Tibial nerve (tissue), 3 donors: ENCODE data around the gene HNRNPF.

Source experiments
- CTCF ChIP-seq, 5 experiments: fragments of 200-600 bp in 3 of 5; fragments of 450-650 bp in 2 of 5; sonication (generic) in 3 of 5; IDR thresholded peaks; one replicate each; pipeline ENCODE4 v1.5.1; 2016 to 2019; ENCODE audit warnings: antibody characterized with exemption in 5 of 5, mild to moderate bottlenecking in 3 of 5, moderate library complexity in 2 of 5
- POLR2A ChIP-seq, 2 donors: fragments of 450-650 bp; IDR thresholded peaks; one replicate each; pipeline ENCODE4 v1.6.1; 2017; ENCODE audit warnings: antibody characterized with exemption in 2 of 2, mild to moderate bottlenecking in 2 of 2, moderate library complexity in 2 of 2

GRCh38 chr10:43384252-43385221, 24.4 kb downstream of the HNRNPF start:
- TF ChIP-seq POLR2A (IDR thresholded peaks at IDR 0.05) (no peak), CTCF (IDR thresholded peaks at IDR 0.05) (no peak)
